Measurements from ENCODE around the gene MYL2. TPM values are rescaled to one million over a fixed set of nuclear protein-coding genes. Genes with fewer than 3 reads are reported as not detected.

Gene MYL2
- total and polyA plus RNA-seq, 10 of the 15 experiments (the other 5 are each of a cell fraction or from before 2014, with no cell fraction given), result 0.08 to 1.8 (median 0.57) TPM; not detected in 1

GRCh38 chr12:110869026-110869425 lies 51.4 kb downstream of the MYL2 start:
- no peaks in the 10 kb centered on the region; a peak in 1 of 4 replicates for H3K27me3 ChIP-seq (replicated peaks in 1 of 2; ENCODE audit: control insufficient read depth in 2 of 2, insufficient read depth in 2 of 2, low read length in 1 of 2)
- no peaks in the 10 kb centered on the region for H4K20me1 ChIP-seq (ENCODE audit: control insufficient read depth, insufficient read depth)
- H3K27ac ChIP-seq (ENCODE audit: control insufficient read depth, insufficient read depth), result no peak overlapping the region
- ATAC-seq (no peak), FAIRE-seq (no peak), DNase-seq (ENCODE audit: low read depth, low spot score) (no peak)
- no peaks in the 10 kb centered on the region for H3K9me3 ChIP-seq (replicated peaks; ENCODE audit: control insufficient read depth, insufficient read depth, low read length)
- H3K4me3 ChIP-seq, result no peak overlapping the region
- no peaks in the 10 kb centered on the region for H3K79me2 ChIP-seq (ENCODE audit: control insufficient read depth, insufficient read depth, low read length)
- ChIA-PET SMC1A (ENCODE audit: uncharacterized antibody, unreplicated experiment) (no interaction called here), CTCF (interaction anchor here (0.6 to 0.9 kb wide), 3 partner anchors 23 to 434 kb away, joined by 3 read pairs; partner anchors contain the start of gene CCDC63), POLR2A (interaction anchor here (0.6 kb wide), 1 partner anchor 519 kb away, joined by 6 read pairs; no protein-coding TSS in a partner anchor), RAD21 (ENCODE audit: unreplicated experiment) (no interaction called here)
- H3K9ac ChIP-seq (ENCODE audit: control insufficient read depth, insufficient read depth, low read length), result no peak overlapping the region
- 0% methylated on average over 3 of the region's 3 CpGs for WGBS (ENCODE audit: insufficient coverage, insufficient replicate concordance, low lambda C conversion rate, missing lambda C conversion rate)
- in situ Hi-C loops (cut with MboI) (no loop called here), intact Hi-C loops (cut with micrococcal nuclease; ENCODE audit: unreplicated experiment) (no loop called here)
- H3K36me3 ChIP-seq (ENCODE audit: control insufficient read depth in 2 of 2, insufficient read depth in 2 of 2, low read length in 1 of 2), result no peaks in the 10 kb centered on the region
- no peak overlapping the region for H2AFZ ChIP-seq (ENCODE audit: control insufficient read depth, low read depth, low read length)
- H3K4me1 ChIP-seq (ENCODE audit: control insufficient read depth, insufficient read depth, low read length), result no peaks in the 10 kb centered on the region
- BruUV-seq (replicated peaks), result no TSS peak
- no peak overlapping the region for H3K4me2 ChIP-seq (ENCODE audit: control insufficient read depth, insufficient read depth)
- TF ChIP-seq BCL11A (IDR thresholded peaks at IDR 0.05; ENCODE audit: low read depth, low read length) (no peak), RUNX3 (IDR thresholded peaks at IDR 0.05; ENCODE audit: low read length) (no peak), ZBED1 (IDR thresholded peaks at IDR 0.05; ENCODE audit: borderline replicate concordance) (no peak), ZNF592 (IDR thresholded peaks at IDR 0.05) (no peak), RBBP5 (conservative IDR thresholded peaks at IDR 0.05) (no peak), KLF5 (IDR thresholded peaks at IDR 0.05; ENCODE audit: partially characterized antibody) (no peak), NFIC (IDR thresholded peaks at IDR 0.05; ENCODE audit: low read depth, low read length) (no peak), MAX (IDR thresholded peaks at IDR 0.05; ENCODE audit: low read depth, low read length) (no peak), IRF4 (IDR thresholded peaks at IDR 0.05; ENCODE audit: low read depth, low read length) (no peak), MYB (IDR thresholded peaks at IDR 0.05; ENCODE audit: borderline replicate concordance, low read depth, low read length) (no peak), POLR2AphosphoS2 (IDR thresholded peaks at IDR 0.05; ENCODE audit: low read depth, low read length) (no peak), IRF3 (IDR thresholded peaks at IDR 0.05) (no peak), USF1 (IDR thresholded peaks at IDR 0.05; ENCODE audit: borderline replicate concordance, extremely low read length, insufficient read depth, low read depth, low read length) (no peak), NRF1 (conservative IDR thresholded peaks at IDR 0.05; ENCODE audit: low read depth, low read length) (no peak), TCF3 (IDR thresholded peaks at IDR 0.05; ENCODE audit: borderline replicate concordance, insufficient read depth, low read depth, low read length) (no peak), E2F8 (IDR thresholded peaks at IDR 0.05; ENCODE audit: low read depth, partially characterized antibody) (no peak), CBX3 (IDR thresholded peaks at IDR 0.05; ENCODE audit: borderline replicate concordance, low read depth) (no peak)

All from GM12878 (cell line).